ENCODE results near the gene ITPR1.

Gene ITPR1

GRCh38 chr3:4714045-4714444 lies 220.9 kb downstream of the ITPR1 start:
- Histone ChIP-seq H3K9me3 (no peaks in the 10 kb centered on the region), H3K27me3 (no peaks in the 10 kb centered on the region), H3K36me3 (peaks cover 19% of the 10 kb centered on the region), H3K4me3 (ENCODE audit: low read depth, low read length) (no peak overlapping the region), H3K4me1 (no peaks in the 10 kb centered on the region)
- no peak for DNase-seq
- no peak for TF ChIP-seq CTCF (IDR thresholded peaks at IDR 0.05; ENCODE audit: low read depth, low read length)

GRCh38 chr3:4716266-4716665 lies 223.1 kb downstream of the ITPR1 start:
- no peak for DNase-seq
- peaks cover 19% of the 10 kb centered on the region for H3K36me3 ChIP-seq

GRCh38 chr3:4716706-4717362 lies 223.7 kb downstream of the ITPR1 start:
- Histone ChIP-seq H3K4me1 (no peaks in the 10 kb centered on the region), H3K4me3 (ENCODE audit: low read depth, low read length) (no peak overlapping the region), H3K9me3 (no peaks in the 10 kb centered on the region), H3K27me3 (no peaks in the 10 kb centered on the region), H3K36me3 (peaks cover 16% of the 10 kb centered on the region)
- no peak for DNase-seq
- no peak for TF ChIP-seq CTCF (IDR thresholded peaks at IDR 0.05; ENCODE audit: low read depth, low read length)

More at GRCh38 chr3:4716266-4716665, 223.1 kb downstream of the ITPR1 start:
- H3K4me1 ChIP-seq = no peaks in the 10 kb centered on the region
- no peak overlapping the region for H3K4me3 ChIP-seq (ENCODE audit: low read depth, low read length)
- H3K9me3 ChIP-seq = no peaks in the 10 kb centered on the region
- no peaks in the 10 kb centered on the region for H3K27me3 ChIP-seq
- TF ChIP-seq CTCF (IDR thresholded peaks at IDR 0.05; ENCODE audit: low read depth, low read length) = no peak

- H3K36me3 ChIP-seq = peaks cover 11% of the 10 kb centered on the region
- no peaks in the 10 kb centered on the region for H3K9me3 ChIP-seq
- TF ChIP-seq CTCF (IDR thresholded peaks at IDR 0.05; ENCODE audit: low read depth, low read length) = no peak
- H3K4me3 ChIP-seq (ENCODE audit: low read depth, low read length) = no peak overlapping the region
- no peaks in the 10 kb centered on the region for H3K27me3 ChIP-seq
- no peaks in the 10 kb centered on the region for H3K4me1 ChIP-seq
- no peak for DNase-seq
These were observed 224.2 kb downstream of the ITPR1 start for GRCh38 chr3:4717363-4717740.

- Histone ChIP-seq H3K27me3 (no peaks in the 10 kb centered on the region), H3K36me3 (peaks cover 5% of the 10 kb centered on the region), H3K4me1 (no peaks in the 10 kb centered on the region), H3K4me3 (ENCODE audit: low read depth, low read length) (no peak overlapping the region), H3K9me3 (no peaks in the 10 kb centered on the region)
- no peak for DNase-seq
- TF ChIP-seq CTCF (IDR thresholded peaks at IDR 0.05; ENCODE audit: low read depth, low read length) = no peak
These were observed 225.1 kb downstream of the ITPR1 start for GRCh38 chr3:4718179-4718736.

- Histone ChIP-seq H3K27me3 (no peaks in the 10 kb centered on the region), H3K4me3 (ENCODE audit: low read depth, low read length) (no peak overlapping the region), H3K9me3 (no peaks in the 10 kb centered on the region), H3K36me3 (peaks cover 5% of the 10 kb centered on the region), H3K4me1 (no peaks in the 10 kb centered on the region)
- TF ChIP-seq CTCF (IDR thresholded peaks at IDR 0.05; ENCODE audit: low read depth, low read length) = no peak
- no peak for DNase-seq
These were observed 225.9 kb downstream of the ITPR1 start for GRCh38 chr3:4719046-4719501.
